HEK293 (cell line): ENCODE measurements around the gene ADORA2A.

Source experiments
- CTCF ChIA-PET: fragments of 350-600 bp; formaldehyde crosslinking; extraction: SDS; loops from one replicate; lab custom pipeline; 2021; ENCODE audit warnings: antibody characterized with exemption; lab: Yijun Ruan, JAX
- POLR2A ChIA-PET: fragments of 300-600 bp; formaldehyde crosslinking; extraction: SDS; loops from one replicate; lab custom pipeline; 2020; ENCODE audit warnings: antibody characterized with exemption, inconsistent platforms; lab: Yijun Ruan, JAX
- H3K27ac ChIP-seq: fragments of 200-500 bp; sonication (Bioruptor generic); 2 replicates; pipeline ENCODE4 v1.5.1; 2014; ENCODE audit warnings: low read depth, low read length, control low read depth, inconsistent platforms; ENCODE audit errors: extremely low read depth
- H3K36me3 ChIP-seq, 2 experiments: fragments of 200-500 bp in 1 of 2; sonication (Bioruptor generic) in 1 of 2; 1 replicate in 1 of 2; 2 replicates in 1 of 2; pipeline ENCODE4 v1.5.1; 2014 to 2017; ENCODE audit warnings: inconsistent platforms in 2 of 2, low read length in 2 of 2; ENCODE audit not compliant: control insufficient read depth in 2 of 2, insufficient read depth in 1 of 2
- H3K4me1 ChIP-seq: fragments of 200-500 bp; sonication (Bioruptor generic); 2 replicates; pipeline ENCODE4 v1.5.1; 2014; ENCODE audit warnings: mild to moderate bottlenecking, low read length, inconsistent platforms; ENCODE audit not compliant: control insufficient read depth, insufficient read depth
- H3K4me3 ChIP-seq: 2 replicates; pipeline ENCODE4 v1.5.1; 2011; ENCODE audit warnings: low read depth, mild to moderate bottlenecking, control low read depth, low read length, moderate library complexity
- H3K9me3 ChIP-seq: fragments of 200-500 bp; sonication (Bioruptor generic); 2 replicates; pipeline ENCODE4 v1.5.1; 2014; ENCODE audit warnings: low read depth, low read length, inconsistent platforms; ENCODE audit not compliant: control insufficient read depth, insufficient read depth
- PRDM1 ChIP-seq: fragments of 450-650 bp; formaldehyde crosslinking; IDR thresholded peaks from 2 replicates; pipeline ENCODE4; 2016; ENCODE audit warnings: missing biosample characterization, missing genetic modification characterization
- REST ChIP-seq: fragments of 450-650 bp; formaldehyde crosslinking; IDR thresholded peaks from 2 replicates; pipeline ENCODE4 v1.5.1; 2016; ENCODE audit warnings: missing biosample characterization, missing genetic modification characterization
- SCRT2 ChIP-seq: fragments of 450-650 bp; formaldehyde crosslinking; IDR thresholded peaks from 2 replicates; pipeline ENCODE4 v1.5.1; 2016; ENCODE audit warnings: missing biosample characterization, missing genetic modification characterization
- YY1 ChIP-seq: fragments of 450-650 bp; formaldehyde crosslinking; IDR thresholded peaks from 2 replicates; pipeline ENCODE4 v1.5.1; 2018; ENCODE audit warnings: missing biosample characterization, missing genetic modification characterization
- ZBTB10 ChIP-seq: fragments of 450-650 bp; formaldehyde crosslinking; IDR thresholded peaks from 2 replicates; pipeline ENCODE4 v1.5.1; 2016; ENCODE audit warnings: missing biosample characterization, missing genetic modification characterization
- ZBTB48 ChIP-seq: fragments of 450-650 bp; formaldehyde crosslinking; IDR thresholded peaks from 2 replicates; pipeline ENCODE4 v1.5.1; 2016; ENCODE audit warnings: missing biosample characterization, missing genetic modification characterization
- ZFP3 ChIP-seq: fragments of 450-650 bp; formaldehyde crosslinking; IDR thresholded peaks from 2 replicates; pipeline ENCODE4 v1.5.1; 2016; ENCODE audit warnings: low read depth, missing biosample characterization, missing genetic modification characterization
- ZIC2 ChIP-seq: fragments of 450-650 bp; formaldehyde crosslinking; IDR thresholded peaks from 2 replicates; pipeline ENCODE4 v1.5.1; 2016; ENCODE audit warnings: missing biosample characterization, missing genetic modification characterization
- ZNF140 ChIP-seq: fragments of 450-650 bp; formaldehyde crosslinking; IDR thresholded peaks from 2 replicates; pipeline ENCODE4 v1.5.1; 2016; ENCODE audit warnings: missing biosample characterization, missing genetic modification characterization
- ZNF239 ChIP-seq: fragments of 450-650 bp; formaldehyde crosslinking; IDR thresholded peaks from 2 replicates; pipeline ENCODE4 v1.5.1; 2016; ENCODE audit warnings: missing biosample characterization, missing genetic modification characterization
- ZNF24 ChIP-seq: fragments of 450-650 bp; formaldehyde crosslinking; IDR thresholded peaks from 2 replicates; pipeline ENCODE4 v1.5.1; 2016; ENCODE audit warnings: missing biosample characterization, missing genetic modification characterization
- ZNF354C ChIP-seq: fragments of 450-650 bp; formaldehyde crosslinking; IDR thresholded peaks from 2 replicates; pipeline ENCODE4 v1.5.1; 2016; ENCODE audit warnings: missing biosample characterization, missing genetic modification characterization, low read depth, borderline replicate concordance
- ZNF423 ChIP-seq: fragments of 450-650 bp; formaldehyde crosslinking; IDR thresholded peaks from 2 replicates; pipeline ENCODE4 v1.5.1; 2016; ENCODE audit warnings: missing biosample characterization, missing genetic modification characterization
- ZNF426 ChIP-seq: fragments of 450-650 bp; formaldehyde crosslinking; IDR thresholded peaks from 2 replicates; pipeline ENCODE4 v1.5.1; 2017; ENCODE audit warnings: missing biosample characterization, missing genetic modification characterization, mild to moderate bottlenecking, inconsistent platforms, moderate library complexity
- ZNF530 ChIP-seq: fragments of 450-650 bp; formaldehyde crosslinking; IDR thresholded peaks from 2 replicates; pipeline ENCODE4 v1.5.1; 2016; ENCODE audit warnings: low read depth, missing biosample characterization, missing genetic modification characterization
- ZNF548 ChIP-seq: fragments of 450-650 bp; formaldehyde crosslinking; IDR thresholded peaks from 2 replicates; pipeline ENCODE4 v1.5.1; 2016; ENCODE audit warnings: missing biosample characterization, missing genetic modification characterization
- ZNF555 ChIP-seq: fragments of 450-650 bp; formaldehyde crosslinking; conservative IDR thresholded peaks from 2 replicates; pipeline ENCODE4 v1.5.1; 2017; ENCODE audit warnings: missing biosample characterization, mild to moderate bottlenecking, missing genetic modification characterization, inconsistent platforms
- ZNF558 ChIP-seq: fragments of 450-650 bp; formaldehyde crosslinking; IDR thresholded peaks from 2 replicates; pipeline ENCODE4 v1.5.1; 2016; ENCODE audit warnings: missing biosample characterization, missing genetic modification characterization
- ZNF623 ChIP-seq: fragments of 450-650 bp; formaldehyde crosslinking; IDR thresholded peaks from 2 replicates; pipeline ENCODE4 v1.5.1; 2016; ENCODE audit warnings: missing biosample characterization, missing genetic modification characterization
- ZNF654 ChIP-seq: fragments of 450-650 bp; formaldehyde crosslinking; IDR thresholded peaks from 2 replicates; pipeline ENCODE4 v1.5.1; 2016; ENCODE audit warnings: low read depth, missing biosample characterization, missing genetic modification characterization
- ZNF658 ChIP-seq: fragments of 450-650 bp; formaldehyde crosslinking; IDR thresholded peaks from 2 replicates; pipeline ENCODE4; 2016; ENCODE audit warnings: missing biosample characterization, missing genetic modification characterization
- ZNF670 ChIP-seq: fragments of 450-650 bp; formaldehyde crosslinking; IDR thresholded peaks from 2 replicates; pipeline ENCODE4 v1.5.1; 2016; ENCODE audit warnings: missing biosample characterization, missing genetic modification characterization, low read depth

The ADORA2A gene

GRCh38 chr22:24474221-24474620 lies 46.8 kb downstream of the ADORA2A start:
- ChIA-PET CTCF (interaction anchor here (0.6 to 1.5 kb wide), 6 partner anchors 12 to 53 kb away, joined by 3 to 5 read pairs (median 4); no protein-coding TSS in a partner anchor), POLR2A (no interaction called here)
- H3K27ac ChIP-seq = no peak overlapping the region

GRCh38 chr22:24474649-24475255 lies 47.4 kb downstream of the ADORA2A start:
- Histone ChIP-seq H3K4me3 (no peak overlapping the region), H3K36me3 (no peaks in the 10 kb centered on the region), H3K9me3 (no peaks in the 10 kb centered on the region), H3K4me1 (no peaks in the 10 kb centered on the region), H3K27ac (no peak overlapping the region)
- CTCF ChIA-PET = interaction anchor here (0.6 to 1.5 kb wide), 7 partner anchors 11 to 319 kb away, joined by 3 to 7 read pairs (median 4); no protein-coding TSS in a partner anchor
- TF ChIP-seq ZNF24 (tag by site-specific recombination) = no peak
- POLR2A ChIA-PET = no interaction called here

More at GRCh38 chr22:24474221-24474620, 46.8 kb downstream of the ADORA2A start:
- no peaks in the 10 kb centered on the region for H3K4me1 ChIP-seq
- no peak overlapping the region for H3K4me3 ChIP-seq
- no peaks in the 10 kb centered on the region for H3K9me3 ChIP-seq
- TF ChIP-seq ZNF239 (tag by site-specific recombination) (no peak), PRDM1 (tag by site-specific recombination) (0 out of 2 replicates have a peak, but pooled peaks have one; percentile 35)
- H3K36me3 ChIP-seq = no peaks in the 10 kb centered on the region

- POLR2A ChIA-PET = no interaction called here
- no peaks in the 10 kb centered on the region for H3K36me3 ChIP-seq
- TF ChIP-seq ZBTB48 (tag by site-specific recombination) = peak; percentile 17; the same call in 1 of the 2 replicates
- TF ChIP-seq ZNF354C (tag by site-specific recombination) = no peak
- TF ChIP-seq, all 188 proteins: peak for 1
- no peak overlapping the region for H3K4me3 ChIP-seq
- no peak overlapping the region for H3K27ac ChIP-seq
- CTCF ChIA-PET = interaction anchor here (1.0 to 1.4 kb wide), 2 partner anchors 21 to 79 kb away, joined by 3 to 9 read pairs; no protein-coding TSS in a partner anchor
- H3K9me3 ChIP-seq = no peaks in the 10 kb centered on the region
- peaks cover 10% of the 10 kb centered on the region; the same call in 1 of the 2 replicates for H3K4me1 ChIP-seq
Observed at GRCh38 chr22:24481641-24482040, 54.2 kb downstream of the ADORA2A start.

GRCh38 chr22:24482575-24482974 lies 55.2 kb downstream of the ADORA2A start:
- Histone ChIP-seq H3K36me3 (no peaks in the 10 kb centered on the region), H3K4me1 (peaks cover 10% of the 10 kb centered on the region; the same call in 1 of the 2 replicates), H3K9me3 (no peaks in the 10 kb centered on the region), H3K27ac (no peak overlapping the region; the same call in 1 of the 2 replicates), H3K4me3 (no peak overlapping the region)
- CTCF ChIA-PET = interaction anchor here (0.6 to 1.8 kb wide), 5 partner anchors 14 to 632 kb away, joined by 3 to 7 read pairs (median 3); no protein-coding TSS in a partner anchor
- POLR2A ChIA-PET = no interaction called here
- TF ChIP-seq ZNF555 (tag by site-specific recombination) (no peak), ZNF558 (0 out of 2 replicates have a peak, but pooled peaks have one; percentile 5), ZFP3 (tag by site-specific recombination) (no peak), ZNF423 (tag by site-specific recombination) (no peak), ZBTB10 (no peak), ZNF670 (tag by site-specific recombination) (no peak), ZNF654 (tag by site-specific recombination) (no peak), ZNF140 (tag by site-specific recombination) (no peak), ZNF623 (tag by site-specific recombination) (no peak), ZIC2 (tag by site-specific recombination) (no peak), ZNF530 (tag by site-specific recombination) (no peak), YY1 (tag by site-specific recombination) (no peak), ZNF426 (no peak), ZNF658 (tag by site-specific recombination) (no peak), SCRT2 (no peak), ZNF548 (tag by site-specific recombination) (no peak), REST (tag by site-specific recombination) (no peak)
